Hippocampal formation (tissue), 2 donors: ENCODE data around the gene LILRB4.
"Not testable (repeated sequence)": the region's sequence is repeated elsewhere in the genome, so short reads cannot be mapped to it uniquely, and the experiment has no call there.

Source experiments
- DNase-seq, 2 donors: peaks; one replicate each; lab custom pipeline; 2025; lab: John Stamatoyannopoulos, UW

LILRB4 gene

GRCh38 chr19:54650108-54650655, 12.6 kb upstream of the LILRB4 start:
- no peak for DNase-seq

GRCh38 chr19:54653181-54653809, 9.5 kb upstream of the LILRB4 start:
- DNase-seq, result peak in 1 of 2 donors; percentile 28

GRCh38 chr19:54654447-54655321, 8.1 kb upstream of the LILRB4 start:
- no peak for DNase-seq

- DNase-seq, result no peak
These were observed 3.5 kb upstream of the LILRB4 start for GRCh38 chr19:54659300-54659699.

GRCh38 chr19:54660306-54660705, 2.5 kb upstream of the LILRB4 start:
- DNase-seq, result no peak

- no peak for DNase-seq
These were observed 1.8 kb upstream of the LILRB4 start for GRCh38 chr19:54660964-54661363.

GRCh38 chr19:54661846-54662481, 821 bp upstream of the LILRB4 start:
- DNase-seq, result no peak

GRCh38 chr19:54665530-54665929, 2.7 kb downstream of the LILRB4 start:
- no peak for DNase-seq

GRCh38 chr19:54667217-54667616, 4.4 kb downstream of the LILRB4 start:
- DNase-seq, result no peak

GRCh38 chr19:54668353-54668752, 5.6 kb downstream of the LILRB4 start:
- no peak for DNase-seq

- no peak for DNase-seq
These were observed 8.0 kb downstream of the LILRB4 start for GRCh38 chr19:54670576-54671357.

GRCh38 chr19:54673222-54673621, 10.4 kb downstream of the LILRB4 start:
- peak in 1 of 2 donors; percentile 22 for DNase-seq

- DNase-seq, result no peak
These were observed 11.3 kb downstream of the LILRB4 start for GRCh38 chr19:54674021-54674617.

- DNase-seq, result not testable (repeated sequence)
These were observed 13.5 kb downstream of the LILRB4 start for GRCh38 chr19:54676210-54676834.

GRCh38 chr19:54677217-54677616, 14.4 kb downstream of the LILRB4 start:
- DNase-seq, result no peak

GRCh38 chr19:54681596-54681995, 18.8 kb downstream of the LILRB4 start:
- DNase-seq, result not testable (repeated sequence)

- no peak for DNase-seq
These were observed 19.6 kb downstream of the LILRB4 start for GRCh38 chr19:54682306-54682856.

- DNase-seq, result no peak
These were observed 21.7 kb downstream of the LILRB4 start for GRCh38 chr19:54684527-54684926.

GRCh38 chr19:54691582-54692297, 29.0 kb downstream of the LILRB4 start:
- no peak for DNase-seq

GRCh38 chr19:54692298-54692615, 29.5 kb downstream of the LILRB4 start:
- no peak for DNase-seq
